NT2/D1 (cell line): ENCODE results near the gene TEP1.

ENCODE experiments used
- SUZ12 ChIP-seq: IDR thresholded peaks from 2 replicates; pipeline ENCODE4 v1.6.1; 2011; ENCODE audit not compliant: insufficient read length, insufficient read depth; ENCODE audit errors: extremely low read depth
- YY1 ChIP-seq: IDR thresholded peaks from 2 replicates; pipeline ENCODE4 v1.6.1; 2011; ENCODE audit not compliant: insufficient read length, insufficient read depth
- ZNF274 ChIP-seq: IDR thresholded peaks from 2 replicates; pipeline ENCODE4 v1.6.1; 2011; ENCODE audit warnings: mild to moderate bottlenecking, low read depth, low read length

GRCh38 chr14:20332788-20333493, 80.4 kb downstream of the TEP1 start, which contains the start of gene CCNB1IP1:
- no peak for TF ChIP-seq SUZ12
- no peak for TF ChIP-seq YY1
- TF ChIP-seq ZNF274: no peak
